ENCODE data around the gene NCS1. TPM values are rescaled to one million over a fixed set of nuclear protein-coding genes. Genes with fewer than 3 reads are reported as not detected.
A peak's percentile ranks its signal among the peaks of the same experiment; 100 is the strongest.

The NCS1 gene
- total and polyA plus RNA-seq, 2 of the 8 experiments (the other 6 are each of a cell fraction or from before 2014, with no cell fraction given) = 34.7 to 47.6 TPM

DNA sequence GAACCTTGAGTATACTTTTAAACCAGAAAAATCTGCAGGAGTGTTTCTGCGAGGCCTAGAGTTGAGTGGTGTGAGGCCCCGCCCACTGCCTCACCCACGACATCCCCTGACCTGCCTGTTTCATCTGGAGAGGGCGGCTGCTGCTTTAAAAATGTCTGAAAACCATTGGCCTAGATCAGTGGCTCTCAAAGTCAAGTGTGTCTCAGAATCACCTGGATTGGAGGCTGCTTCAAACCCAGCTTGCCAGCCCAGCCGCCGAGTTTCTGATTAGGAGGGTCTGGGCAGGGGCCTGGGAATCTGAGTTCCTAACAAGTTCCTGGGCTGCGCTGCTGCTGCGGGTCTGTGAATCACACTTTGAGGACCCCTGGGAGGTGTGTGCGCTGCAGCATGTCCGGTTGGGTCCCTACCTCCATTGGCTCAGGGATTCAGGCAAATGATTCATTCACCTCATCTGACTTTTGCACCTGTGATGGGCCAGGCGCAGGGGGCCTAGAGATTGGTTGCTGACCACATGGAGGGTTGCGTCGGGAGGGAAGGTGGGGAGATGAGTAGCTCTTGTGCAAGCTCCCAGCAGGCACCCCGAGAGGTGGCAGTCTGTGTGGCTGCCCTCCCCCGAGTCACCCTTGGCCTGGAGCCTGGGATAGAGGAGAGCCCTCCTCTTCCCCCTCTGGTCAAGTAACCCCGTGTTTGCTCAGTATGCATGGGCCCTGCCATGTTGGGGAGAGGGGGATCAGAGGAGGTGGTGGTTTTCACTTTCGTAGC is 65.7 kb downstream of the NCS1 start:
- Histone ChIP-seq H2BK120ac (replicated peaks; ENCODE audit: low read depth, low read length) (no peak overlapping the region), H3K18ac (ENCODE audit: extremely low read depth, low read length) (no peak overlapping the region), H3K23ac (ENCODE audit: insufficient read length) (no peak overlapping the region), H3K14ac (ENCODE audit: insufficient read length) (no peak overlapping the region), H2BK20ac (ENCODE audit: low read length) (no peak overlapping the region), H3K23me2 (ENCODE audit: low read depth, low read length) (no peaks in the 10 kb centered on the region; the same call in 1 of the 2 replicates), H2AFZ (ENCODE audit: low read length) (no peak overlapping the region), H3K79me1 (ENCODE audit: low read depth, low read length) (no peaks in the 10 kb centered on the region), H2BK5ac (ENCODE audit: low read depth, low read length) (no peak overlapping the region), H3K27ac (ENCODE audit: low read depth, low read length) (peak overlapping the region; percentile 26; the same call in 1 of the 2 replicates), H4K8ac (ENCODE audit: extremely low read depth, insufficient read depth, low read length) (peak overlapping the region; percentile 45), H4K5ac (ENCODE audit: insufficient read length, low read depth, low read length) (no peak overlapping the region), H3K56ac (replicated peaks; ENCODE audit: insufficient read length, low read depth, low read length) (no peak overlapping the region), H3K9ac (replicated peaks in 1 of 4; ENCODE audit: extremely low read depth in 1 of 4, low read depth in 3 of 4, low read length in 3 of 4) (no peak overlapping the region), H3K27me3 (replicated peaks in 1 of 4; ENCODE audit: control insufficient read depth in 3 of 4, extremely low read depth in 1 of 4, insufficient read depth in 3 of 4, low read length in 3 of 4) (peaks cover 0 to 3% (median 0%) of the 10 kb centered on the region in 4 experiments; a peak in 2 of 7 replicates), H4K91ac (replicated peaks; ENCODE audit: insufficient read length, low read length) (no peak overlapping the region), H3K4me1 (replicated peaks in 1 of 4; ENCODE audit: control insufficient read depth in 3 of 4, insufficient read depth in 4 of 4, low read length in 3 of 4) (peaks cover 0 to 10% (median 4%) of the 10 kb centered on the region in 4 experiments; a peak in 4 of 7 replicates), H2BK15ac (ENCODE audit: low read length) (no peak overlapping the region), H3K4me3 (ENCODE audit: extremely low read depth in 1 of 4, insufficient read depth in 2 of 4, low read depth in 3 of 4, low read length in 4 of 4) (no peak overlapping the region), H4K20me1 (replicated peaks in 1 of 2; ENCODE audit: control insufficient read depth in 1 of 2, insufficient read depth in 2 of 2, low read length in 2 of 2) (no peaks in the 10 kb centered on the region), H3K36me3 (ENCODE audit: control insufficient read depth in 2 of 4, insufficient read depth in 4 of 4, low read length in 3 of 4) (peaks cover 0 to 4% (median 0%) of the 10 kb centered on the region in 4 experiments; a peak in 1 of 8 replicates), H3K4me2 (ENCODE audit: insufficient read depth in 1 of 2, low read depth in 2 of 2, low read length in 2 of 2) (no peak overlapping the region), H3K79me2 (ENCODE audit: control insufficient read depth in 1 of 2, insufficient read depth in 2 of 2, low read length in 2 of 2) (no peaks in the 10 kb centered on the region), H2BK12ac (ENCODE audit: low read depth, low read length) (no peak overlapping the region), H2AK5ac (ENCODE audit: low read depth, low read length) (no peak overlapping the region), H3K9me3 (ENCODE audit: insufficient read depth in 2 of 2, low read depth in 1 of 2, low read length in 1 of 2) (no peaks in the 10 kb centered on the region), H3K4ac (replicated peaks; ENCODE audit: insufficient read length, low read depth, low read length) (no peak overlapping the region)
- WGBS, 2 experiments (ENCODE audit: extremely low coverage in 1 of 2, insufficient coverage in 1 of 2, insufficient read length in 1 of 2, insufficient replicate concordance in 2 of 2, low coverage in 1 of 2, low lambda C conversion rate in 2 of 2, missing lambda C conversion rate in 1 of 2) = 91% methylated on average over 17 of the region's 17 CpGs; no CpG with 5 or more reads in 1 of the 2 experiments
- ChIA-PET POLR2A (ENCODE audit: partially characterized antibody) (interaction anchor here (1.0 to 2.1 kb wide), 2 partner anchors 19 to 23 kb away, joined by 3 to 5 read pairs; no protein-coding TSS in a partner anchor), CTCF (ENCODE audit: partially characterized antibody) (interaction anchor here (0.6 to 10.0 kb wide), 10 partner anchors 13 to 130 kb away, joined by 3 to 63 read pairs (median 4); no protein-coding TSS in a partner anchor)
- no peak for FAIRE-seq
- no peak for DNase-seq (ENCODE audit: low read depth in 1 of 2, low spot score in 2 of 2)
- TF ChIP-seq CHD1 (IDR thresholded peaks at IDR 0.05; ENCODE audit: low read depth, low read length) (no peak), SIX5 (IDR thresholded peaks at IDR 0.05; ENCODE audit: low read depth, low read length) (no peak), KDM5A (IDR thresholded peaks at IDR 0.05; ENCODE audit: low read length) (no peak)

All from H1 (cell line).